HG03558 (cell line): ENCODE data around the gene LHFPL3.
"Not testable (repeated sequence)": the region's sequence is repeated elsewhere in the genome, so short reads cannot be mapped to it uniquely, and the experiment has no call there.

ENCODE experiments used
- ATAC-seq: cut with Tn5 transposase; IDR thresholded peaks from one replicate; pipeline ENCODE4 v1.9.1; 2021; ENCODE audit warnings: moderate number of reproducible peaks; ENCODE audit not compliant: unreplicated experiment; ENCODE audit errors: extremely low read depth

LHFPL3 gene

GRCh38 chr7:104921596-104921995 is 593.2 kb downstream of the LHFPL3 start:
- ATAC-seq: no peak

- no peak for ATAC-seq
Measured at GRCh38 chr7:104922182-104923009, 594.0 kb downstream of the LHFPL3 start.

- ATAC-seq: peak; percentile 77
Measured at GRCh38 chr7:104923010-104923421, 594.6 kb downstream of the LHFPL3 start.

GRCh38 chr7:104926189-104926588 is 597.8 kb downstream of the LHFPL3 start:
- not testable (repeated sequence) for ATAC-seq

- ATAC-seq: no peak
Measured at GRCh38 chr7:104926601-104927041, 598.2 kb downstream of the LHFPL3 start.

GRCh38 chr7:104927055-104927454 is 598.7 kb downstream of the LHFPL3 start:
- no peak for ATAC-seq

GRCh38 chr7:104928721-104929400 is 600.5 kb downstream of the LHFPL3 start:
- ATAC-seq: no peak

GRCh38 chr7:104929921-104930320 is 601.5 kb downstream of the LHFPL3 start:
- no peak for ATAC-seq

- ATAC-seq: no peak
Measured at GRCh38 chr7:104931181-104931781, 602.9 kb downstream of the LHFPL3 start.

GRCh38 chr7:104933022-104933421 is 604.6 kb downstream of the LHFPL3 start:
- ATAC-seq: no peak

GRCh38 chr7:104933521-104933988 is 605.2 kb downstream of the LHFPL3 start:
- ATAC-seq: no peak

- no peak for ATAC-seq
Measured at GRCh38 chr7:104934665-104935064, 606.3 kb downstream of the LHFPL3 start.

GRCh38 chr7:104935276-104935675 is 606.9 kb downstream of the LHFPL3 start:
- no peak for ATAC-seq

- no peak for ATAC-seq
Measured at GRCh38 chr7:104936546-104936945, 608.1 kb downstream of the LHFPL3 start.

- ATAC-seq: not testable (repeated sequence)
Measured at GRCh38 chr7:104937489-104937888, 609.1 kb downstream of the LHFPL3 start.

GRCh38 chr7:104938741-104939390 is 610.5 kb downstream of the LHFPL3 start:
- ATAC-seq: no peak

- ATAC-seq: no peak
Measured at GRCh38 chr7:104940023-104940710, 611.8 kb downstream of the LHFPL3 start.

GRCh38 chr7:104943502-104944343 is 615.3 kb downstream of the LHFPL3 start:
- ATAC-seq: no peak

GRCh38 chr7:104945599-104945956 is 617.2 kb downstream of the LHFPL3 start:
- ATAC-seq: no peak
